ENCODE measurements around the gene HLA-B.
A peak's percentile ranks its signal among the peaks of the same experiment; 100 is the strongest.

HLA-B gene

DNA sequence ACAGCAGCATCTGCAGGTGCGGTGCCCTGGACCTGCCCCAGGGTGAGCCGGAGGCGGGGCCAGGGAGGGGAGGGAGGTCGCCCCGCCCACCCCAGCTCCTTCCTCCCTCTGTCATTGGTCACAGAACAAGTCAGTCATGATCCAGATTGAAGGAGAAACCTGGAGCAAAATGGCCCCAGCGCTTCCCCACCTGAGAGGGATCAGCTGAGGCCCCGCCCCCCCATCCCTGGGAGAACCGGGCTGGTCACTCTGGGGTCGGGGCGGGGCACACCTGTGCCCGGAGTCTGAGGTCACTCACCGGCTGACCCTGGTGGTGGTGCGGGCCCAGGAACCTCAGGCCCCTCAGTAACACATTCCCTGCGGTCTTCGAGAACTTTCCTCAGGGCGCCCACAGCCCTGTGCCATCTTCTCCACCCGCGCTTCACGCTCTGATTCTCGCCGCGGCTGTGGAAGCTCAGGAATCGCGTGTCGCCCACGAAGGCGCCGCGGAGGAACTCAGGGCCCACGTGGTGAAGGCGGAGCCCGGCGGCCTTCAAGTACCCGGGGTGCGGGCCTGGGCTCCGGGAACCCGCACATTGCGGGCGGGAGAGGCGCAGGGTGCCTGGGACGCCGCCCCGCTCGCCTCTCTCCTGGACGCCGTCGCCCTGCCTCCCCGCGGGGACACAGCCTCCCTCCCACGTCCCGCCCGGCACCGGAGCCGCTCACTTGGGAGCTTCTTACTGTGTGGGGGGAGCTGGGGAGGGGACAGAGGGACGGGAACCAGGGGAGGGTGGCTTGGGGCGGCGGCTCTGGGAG lies 48.7 kb downstream of the HLA-B start:
- Mint-ChIP-seq H3K27ac (ENCODE audit: low read depth) (peak overlapping the region; percentile 65), H3K4me3 (peak overlapping the region; percentile 83), H3K27me3 (peaks cover 25% of the 10 kb centered on the region), H3K36me3 (ENCODE audit: insufficient read depth) (peaks cover 1% of the 10 kb centered on the region), H3K9me3 (no peaks in the 10 kb centered on the region), H3K4me1 (peaks cover 6% of the 10 kb centered on the region)
- ATAC-seq (replicated peaks; ENCODE audit: extremely low read depth, poor library complexity, severe bottlenecking), result peak; percentile 85
- peak; percentile 39 to 57 for DNase-seq (ENCODE audit: low spot score in 2 of 2)

DNA sequence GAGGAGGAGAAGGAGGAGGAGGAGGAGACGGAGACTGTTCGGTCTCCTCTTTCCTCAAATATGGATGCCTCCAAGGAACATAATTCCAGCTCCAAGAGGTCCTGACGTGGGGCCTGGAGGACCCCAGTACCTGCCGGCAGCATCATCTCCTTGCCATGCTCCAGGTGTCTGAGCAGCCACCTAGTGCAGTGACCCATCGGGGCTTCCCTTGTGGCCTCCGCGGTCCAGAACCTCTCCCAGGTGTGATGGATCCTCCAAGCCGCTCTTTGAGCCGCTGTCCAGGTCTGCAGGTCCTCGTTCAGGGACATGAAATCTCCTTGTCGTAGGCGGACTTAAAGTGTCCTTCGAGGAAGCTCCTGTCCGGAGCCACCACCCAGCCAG lies 49.3 kb downstream of the HLA-B start:
- ATAC-seq (replicated peaks; ENCODE audit: extremely low read depth, poor library complexity, severe bottlenecking), result no peak
- Mint-ChIP-seq H3K36me3 (ENCODE audit: insufficient read depth) (peaks cover 1% of the 10 kb centered on the region), H3K4me1 (peaks cover 6% of the 10 kb centered on the region), H3K27ac (ENCODE audit: low read depth) (no peak overlapping the region), H3K27me3 (peaks cover 29% of the 10 kb centered on the region), H3K4me3 (peak overlapping the region; percentile 83), H3K9me3 (no peaks in the 10 kb centered on the region)
- no peak for DNase-seq (ENCODE audit: low spot score in 2 of 2)

DNA sequence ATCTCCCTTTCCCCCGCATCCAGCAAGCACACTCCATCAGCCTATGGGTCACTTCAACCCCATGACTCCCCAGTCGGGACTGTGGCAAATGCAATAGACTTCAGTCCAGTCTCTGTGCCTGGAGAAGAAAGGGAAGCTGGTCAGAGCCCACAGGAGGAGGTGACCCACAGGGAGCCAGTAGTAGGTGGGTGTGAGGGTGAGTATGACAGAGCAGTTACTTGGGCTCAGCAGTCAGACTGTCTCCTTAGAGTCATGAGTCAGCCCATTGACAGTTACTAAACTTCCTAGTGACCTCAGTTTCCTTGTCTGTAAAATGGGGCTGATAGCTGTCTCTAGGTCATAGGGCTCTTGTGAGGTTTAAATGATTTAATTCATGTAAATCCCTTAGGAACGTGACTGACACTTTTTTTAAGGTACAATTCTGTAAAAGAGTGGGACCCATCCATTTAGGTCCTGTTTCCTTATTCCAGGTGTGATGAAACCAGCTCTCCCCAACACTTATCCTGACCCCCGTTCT lies 51.2 kb downstream of the HLA-B start:
- DNase-seq (ENCODE audit: low spot score in 2 of 2) (no peak), ATAC-seq (replicated peaks; ENCODE audit: extremely low read depth, poor library complexity, severe bottlenecking) (no peak)
- Mint-ChIP-seq H3K27ac (ENCODE audit: low read depth) (no peak overlapping the region), H3K27me3 (peaks cover 32% of the 10 kb centered on the region), H3K4me3 (no peak overlapping the region), H3K4me1 (peaks cover 6% of the 10 kb centered on the region), H3K36me3 (ENCODE audit: insufficient read depth) (peaks cover 1% of the 10 kb centered on the region), H3K9me3 (no peaks in the 10 kb centered on the region)

DNA sequence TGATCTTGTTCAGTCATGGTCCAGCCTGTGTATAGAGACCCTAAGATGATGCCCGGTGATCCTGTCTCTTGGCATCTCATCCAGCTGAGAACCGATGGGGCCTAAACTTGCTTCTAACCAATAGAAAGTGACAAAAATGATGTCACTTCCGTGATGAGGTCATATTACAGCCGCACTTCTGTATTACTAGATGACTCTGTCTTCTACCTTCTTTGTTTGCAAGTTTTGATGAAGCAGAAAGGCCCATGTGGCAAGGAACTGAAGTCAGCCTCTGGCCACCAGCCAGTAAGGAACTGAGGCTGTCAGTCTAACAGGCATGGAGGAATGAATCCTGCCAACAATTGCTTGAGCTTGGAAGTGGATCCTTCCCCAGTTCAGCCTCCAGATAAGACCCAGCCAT lies 52.3 kb downstream of the HLA-B start:
- H3K4me1 Mint-ChIP-seq, result peaks cover 6% of the 10 kb centered on the region
- peaks cover 30% of the 10 kb centered on the region for H3K27me3 Mint-ChIP-seq
- DNase-seq (ENCODE audit: low spot score in 2 of 2) (no peak), ATAC-seq (replicated peaks; ENCODE audit: extremely low read depth, poor library complexity, severe bottlenecking) (no peak)
- no peak overlapping the region for H3K27ac Mint-ChIP-seq (ENCODE audit: low read depth)
- no peaks in the 10 kb centered on the region for H3K9me3 Mint-ChIP-seq
- no peak overlapping the region for H3K4me3 Mint-ChIP-seq
- peaks cover 1% of the 10 kb centered on the region for H3K36me3 Mint-ChIP-seq (ENCODE audit: insufficient read depth)

Measured in central memory CD8-positive, alpha-beta T cell (primary cell).